GM13977 (cell line): ENCODE results near the gene ZNF90.
"Not testable (repeated sequence)": the region's sequence is repeated elsewhere in the genome, so short reads cannot be mapped to it uniquely, and the experiment has no call there.

Experiments
- DNase-seq: peaks from one replicate; pipeline ENCODE4 v3.0.0; 2012; ENCODE audit warnings: low spot score
- CTCF ChIP-seq: IDR thresholded peaks from 2 replicates; pipeline ENCODE4 v1.5.1; 2012; ENCODE audit warnings: mild to moderate bottlenecking, control low read depth; ENCODE audit not compliant: insufficient read depth; ENCODE audit errors: extremely low read depth, missing control alignments
- in situ Hi-C: fragments of 300-500 bp; cut with MboI; formaldehyde crosslinking; loops from one replicate; pipeline ENCODE4 v1.12.0; 2022; ENCODE audit warnings: low sequenced_read_pairs, low pct_unique_long_range_greater_than_20kb, mixed read lengths, inconsistent platforms; ENCODE audit not compliant: unreplicated experiment

ZNF90 gene

GRCh38 chr19:20103091-20103740, 25.4 kb downstream of the ZNF90 start:
- no peak for TF ChIP-seq CTCF
- in situ Hi-C loops = no loop called here
- DNase-seq = no peak

- no peak for DNase-seq
- no peak for TF ChIP-seq CTCF
- in situ Hi-C loops = no loop called here
These were observed 29.5 kb downstream of the ZNF90 start for GRCh38 chr19:20107301-20107700.

- in situ Hi-C loops, DNase-seq: not testable (repeated sequence)
These were observed 40.5 kb downstream of the ZNF90 start for GRCh38 chr19:20118064-20118839.

- in situ Hi-C loops = no loop called here
These were observed 47.1 kb downstream of the ZNF90 start for GRCh38 chr19:20124879-20125278.

GRCh38 chr19:20132933-20133332, 55.1 kb downstream of the ZNF90 start:
- DNase-seq, in situ Hi-C loops: not testable (repeated sequence)

More at GRCh38 chr19:20124879-20125278, 47.1 kb downstream of the ZNF90 start:
- TF ChIP-seq CTCF = no peak
- no peak for DNase-seq

- in situ Hi-C loops, DNase-seq: not testable (repeated sequence)
These were observed 59.9 kb downstream of the ZNF90 start for GRCh38 chr19:20137714-20138113.

- no peak for TF ChIP-seq CTCF
- in situ Hi-C loops = no loop called here
- no peak for DNase-seq
These were observed 73.9 kb downstream of the ZNF90 start for GRCh38 chr19:20151617-20152145.

GRCh38 chr19:20152506-20152905, 74.7 kb downstream of the ZNF90 start:
- DNase-seq, in situ Hi-C loops: not testable (repeated sequence)
